HepG2 (cell line): ENCODE results near the gene OCLN. TPM values are rescaled to one million over a fixed set of nuclear protein-coding genes. Genes with fewer than 3 reads are reported as not detected.

Experiments
- ATAC-seq: fragments of 200-7000 bp; cut with Tn5 transposase; 3 replicates; pipeline ENCODE4 v1.9.1; 2020; ENCODE audit warnings: mild to moderate bottlenecking, moderate library complexity
- BruUV-seq: library from RNA; stranded (reverse); fragments of 400-500 nt; replicated peaks from 2 replicates; lab custom pipeline; 2021; lab: Mats Ljungman, UMichigan
- CTCF ChIA-PET: fragments of 300-600 bp; formaldehyde crosslinking; extraction: SDS; loops from one replicate; lab custom pipeline; 2021; ENCODE audit warnings: low total read pairs, inconsistent platforms, low intra/inter-chr PET ratio; lab: Yijun Ruan, JAX
- POLR2A ChIA-PET: fragments of 350-600 bp; sonication (Branson Sonifier 250); formaldehyde crosslinking; loops from one replicate; lab custom pipeline; 2020; ENCODE audit warnings: antibody characterized with exemption, inconsistent platforms; lab: Yijun Ruan, JAX
- DNase-seq: peaks from one replicate; pipeline ENCODE4 v3.0.0-alpha.2; 2015; ENCODE audit warnings: low spot score
- FAIRE-seq: peaks from 3 replicates; lab custom pipeline; 2011; peaks lifted over from hg19 to GRCh38; lab: Jason Lieb, UNC
- H2AFZ ChIP-seq: one replicate; pipeline ENCODE4 v1.6.1; 2011; ENCODE audit warnings: low read length, inconsistent platforms
- H3K27ac ChIP-seq: fragments of 300-600 bp; 3 replicates; pipeline ENCODE4 v1.8.0; 2011; ENCODE audit warnings: mixed run types, mild to moderate bottlenecking, mixed read lengths, low read length, inconsistent platforms; ENCODE audit not compliant: insufficient read depth; ENCODE audit errors: extremely low read length
- H3K27me3 ChIP-seq, 2 experiments: fragments of 200-600 bp in 1 of 2; 2 replicates in 1 of 2; 3 replicates in 1 of 2; pipeline versions ENCODE4 v1.6.0 to v1.8.0; 2011; ENCODE audit warnings: low read length in 2 of 2, mild to moderate bottlenecking in 2 of 2, moderate library complexity in 2 of 2, inconsistent platforms in 1 of 2; ENCODE audit not compliant: insufficient read depth in 2 of 2, control insufficient read depth in 1 of 2
- H3K36me3 ChIP-seq, 2 experiments: fragments of 200-600 bp in 1 of 2; replicated peaks in 1 of 2; 2 replicates in 1 of 2; 3 replicates in 1 of 2; pipeline versions ENCODE4 v1.5.1 to v1.8.0; 2011; ENCODE audit warnings: low read length in 2 of 2, inconsistent platforms in 1 of 2; ENCODE audit not compliant: insufficient read depth in 2 of 2, control insufficient read depth in 1 of 2
- H3K4me1 ChIP-seq: 2 replicates; pipeline ENCODE4 v1.5.1; 2012; ENCODE audit warnings: low read length, inconsistent platforms; ENCODE audit not compliant: insufficient read depth
- H3K4me2 ChIP-seq: 2 replicates; pipeline ENCODE4 v1.6.0; 2011; ENCODE audit warnings: low read depth, low read length, inconsistent platforms
- H3K4me3 ChIP-seq, 3 experiments: fragments of 200-600 bp in 1 of 3; sonication (generic), shearing (Covaris generic) in 1 of 3; replicated peaks in 1 of 3; 2 replicates each; pipeline ENCODE4 v1.5.1; 2011 to 2016; ENCODE audit warnings: low read length in 3 of 3, inconsistent platforms in 2 of 3, low read depth in 2 of 3, mild to moderate bottlenecking in 2 of 3, control low read depth in 1 of 3, mixed read lengths in 1 of 3; ENCODE audit not compliant: insufficient read depth in 1 of 3
- H3K79me2 ChIP-seq: one replicate; pipeline ENCODE4 v1.6.1; 2011; ENCODE audit warnings: low read length, inconsistent platforms; ENCODE audit not compliant: insufficient read depth
- H3K9ac ChIP-seq: 2 replicates; pipeline ENCODE4 v1.6.0; 2011; ENCODE audit warnings: mild to moderate bottlenecking, low read depth, low read length, inconsistent platforms; ENCODE audit not compliant: insufficient read depth
- H3K9me3 ChIP-seq: 2 replicates; pipeline ENCODE4 v1.5.1; 2012; ENCODE audit warnings: mild to moderate bottlenecking, low read length
- H4K20me1 ChIP-seq: 2 replicates; pipeline ENCODE4 v1.6.0; 2011; ENCODE audit warnings: inconsistent platforms, mild to moderate bottlenecking, low read length, moderate library complexity; ENCODE audit not compliant: insufficient read depth
- EP300 ChIP-seq, 3 experiments: sonication (generic) in 1 of 3; formaldehyde crosslinking in 1 of 3; IDR thresholded peaks; 2 replicates each; pipeline versions ENCODE4 v1.5.1 to v1.6.1; 2011 to 2020; ENCODE audit warnings: low read depth in 2 of 3, low read length in 2 of 3, borderline replicate concordance in 1 of 3, improper control_type of control experiment in 1 of 3, mild to moderate bottlenecking in 1 of 3, missing genetic modification reagents in 1 of 3, moderate library complexity in 1 of 3
- GABPA ChIP-seq, 2 experiments: IDR thresholded peaks; 2 replicates each; pipeline ENCODE4 v1.6.1; 2011 to 2016; ENCODE audit warnings: low read depth in 2 of 2, low read length in 1 of 2, missing biosample characterization in 1 of 2, missing genetic modification characterization in 1 of 2
- HNRNPUL1 ChIP-seq: fragments of 200-400 bp; formaldehyde crosslinking; IDR thresholded peaks from 2 replicates; pipeline ENCODE4 v1.6.1; 2017; ENCODE audit warnings: low read depth, mild to moderate bottlenecking, low read length, moderate library complexity
- KAT7 ChIP-seq: IDR thresholded peaks from 2 replicates; pipeline ENCODE4 v1.6.1; 2018; ENCODE audit warnings: borderline replicate concordance, missing compliant biosample characterization
- KMT2A ChIP-seq: sonication (generic); formaldehyde crosslinking; IDR thresholded peaks from 2 replicates; pipeline ENCODE4 v1.4.0; 2020; ENCODE audit warnings: missing genetic modification reagents
- MXD4 ChIP-seq: IDR thresholded peaks from 2 replicates; pipeline ENCODE4 v1.6.1; 2016; ENCODE audit warnings: mild to moderate bottlenecking, missing biosample characterization, missing genetic modification reagents
- NCOA2 ChIP-seq: sonication (generic); formaldehyde crosslinking; IDR thresholded peaks from 2 replicates; pipeline ENCODE4 v1.8.0; 2022; ENCODE audit warnings: inconsistent platforms
- NRL ChIP-seq: sonication (generic); formaldehyde crosslinking; IDR thresholded peaks from 2 replicates; pipeline ENCODE4 v1.5.0; 2020; ENCODE audit warnings: missing genetic modification reagents, mild to moderate bottlenecking, moderate library complexity, borderline replicate concordance
- PITX1 ChIP-seq: sonication (generic); formaldehyde crosslinking; IDR thresholded peaks from 2 replicates; pipeline ENCODE4 v1.5.1; 2020; ENCODE audit warnings: mild to moderate bottlenecking, missing genetic modification reagents
- RXRB ChIP-seq: IDR thresholded peaks from 2 replicates; pipeline ENCODE4 v1.6.1; 2016; ENCODE audit warnings: borderline replicate concordance, missing genetic modification reagents, missing compliant biosample characterization
- SALL2 ChIP-seq: sonication (generic); formaldehyde crosslinking; IDR thresholded peaks from 2 replicates; pipeline ENCODE4 v1.8.1; 2023; ENCODE audit warnings: mild to moderate bottlenecking, missing genetic modification reagents, inconsistent platforms
- SAP130 ChIP-seq: IDR thresholded peaks from 2 replicates; pipeline ENCODE4 v1.6.1; 2016; ENCODE audit warnings: low read depth
- SUZ12 ChIP-seq: fragments of 150-350 bp; IDR thresholded peaks from 2 replicates; pipeline ENCODE4 v1.6.1; 2014; ENCODE audit warnings: low read depth, low read length
- ZMYM4 ChIP-seq: sonication (generic); formaldehyde crosslinking; IDR thresholded peaks from 2 replicates; pipeline ENCODE4 v1.8.1; 2023; ENCODE audit warnings: mild to moderate bottlenecking, missing genetic modification reagents
- ZNF12 ChIP-seq: sonication (generic); formaldehyde crosslinking; IDR thresholded peaks from 2 replicates; pipeline ENCODE4 v1.5.0; 2020; ENCODE audit warnings: missing genetic modification reagents
- ZNF460 ChIP-seq: sonication (generic); formaldehyde crosslinking; IDR thresholded peaks from 2 replicates; pipeline ENCODE4 v1.5.1; 2020; ENCODE audit warnings: missing genetic modification reagents, mild to moderate bottlenecking, borderline replicate concordance
- ZNF562 ChIP-seq: sonication (generic); formaldehyde crosslinking; IDR thresholded peaks from 2 replicates; pipeline ENCODE4 v1.8.0; 2022; ENCODE audit warnings: missing genetic modification reagents, borderline replicate concordance
- WGBS: methylation state at CpG from one replicate; pipeline ENCODE4 v1.1.6; 2017; ENCODE audit warnings: low lambda C conversion rate; 5-methylcytosine and 5-hydroxymethylcytosine counted together
- in situ Hi-C: cut with HindIII; loops from 2 replicates; pipeline ENCODE4 v1.10.0; 2017; ENCODE audit warnings: low pct_unique_long_range_greater_than_20kb; ENCODE audit not compliant: extremely low pct_ligation_motif_present
- intact Hi-C: fragments of 100-400 bp; cut with micrococcal nuclease; formaldehyde crosslinking; loops from one replicate; pipeline ENCODE4 v1.10.0; 2022; ENCODE audit not compliant: unreplicated experiment
- polyA plus RNA-seq, 8 experiments: library from polyadenylated mRNA; depleted of rRNA in 3 of 8; stranded (reverse) in 7 of 8; unstranded in 1 of 8; fragments of >200 nt; fragmentation: Illumina TruSeq in 4 of 8; extraction: Trizol in 4 of 8; gene quantifications; 2 replicates each; pipeline versions ENCODE4 v1.2.1 to v1.2.3, GENCODE V29; 2011 to 2016; ENCODE audit warnings: low read depth in 4 of 8, missing spikeins in 1 of 8, mixed read lengths in 1 of 8; ENCODE audit not compliant: insufficient read depth in 1 of 8
- total RNA-seq, 5 experiments: library from RNA; depleted of rRNA; stranded (reverse); fragments of >200 nt; fragmentation: Illumina TruSeq; extraction: Trizol; gene quantifications; 2 replicates each; pipeline ENCODE4 v1.2.3, GENCODE V29; 2016; ENCODE audit warnings: low read depth in 1 of 5
- TF ChIP-seq, protein P1 (sequence below): sonication (generic); formaldehyde crosslinking; conservative IDR thresholded peaks from 2 replicates; pipeline ENCODE4 v1.8.0; 2022; ENCODE audit warnings: mild to moderate bottlenecking, moderate library complexity, missing genetic modification reagents
- TF ChIP-seq, protein P2 (sequence below): sonication (generic); formaldehyde crosslinking; conservative IDR thresholded peaks from 2 replicates; pipeline ENCODE4 v1.4.0; 2020; ENCODE audit warnings: mild to moderate bottlenecking, missing genetic modification reagents, moderate library complexity

Gene OCLN
- total and polyA plus RNA-seq, 2 of the 13 experiments (the other 11 are each of a cell fraction or from before 2014, with no cell fraction given) = 24.1 to 34.8 TPM

DNA sequence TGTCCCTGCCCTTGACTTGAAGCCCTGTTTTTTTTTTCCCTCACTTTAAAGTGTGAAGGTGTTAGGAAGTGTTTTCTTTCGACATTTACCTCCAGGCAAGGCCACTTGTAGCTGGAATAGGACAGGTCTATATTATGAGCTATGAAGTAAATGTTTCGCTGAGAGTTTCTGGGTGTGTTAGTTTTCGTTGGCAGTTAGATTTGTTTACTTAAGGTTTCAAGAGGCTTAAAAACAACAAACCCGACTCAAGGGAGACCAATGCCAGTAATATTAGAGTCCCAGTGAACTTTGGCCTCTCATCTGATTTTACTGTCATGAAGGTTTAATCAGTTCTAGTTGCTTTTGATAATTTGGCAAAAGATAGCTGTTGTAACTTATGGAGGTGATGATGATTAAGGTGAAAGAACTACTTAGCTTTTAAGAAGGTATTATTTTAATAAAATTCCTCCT, 25.2 kb downstream of the OCLN start:
- in situ Hi-C loops = no loop called here
- POLR2A ChIA-PET = interaction anchor here (0.8 to 3.4 kb wide), 8 partner anchors 12 to 424 kb away, joined by 3 to 12 read pairs (median 4); partner anchors contain the start of genes AK6, GTF2H2C, OCLN and RAD17
- Histone ChIP-seq H3K79me2 (peaks cover 6% of the 10 kb centered on the region), H3K4me3 (no peak overlapping the region; a peak in 1 of 6 replicates), H3K4me2 (peak overlapping the region; percentile 60), H4K20me1 (no peaks in the 10 kb centered on the region), H3K27ac (peak overlapping the region; percentile 59), H3K27me3 (no peaks in the 10 kb centered on the region), H3K4me1 (peaks cover 45% of the 10 kb centered on the region), H3K9ac (0 out of 2 replicates have a peak overlapping the region, but pooled peaks have one; percentile 26), H2AFZ (no peak overlapping the region), H3K36me3 (peaks cover 0 to 3% of the 10 kb centered on the region in 2 experiments; a peak in 2 of 5 replicates), H3K9me3 (no peaks in the 10 kb centered on the region)
- FAIRE-seq (peak; percentile 71), DNase-seq (peak; percentile 79), ATAC-seq (peak; percentile 83)
- CTCF ChIA-PET = no interaction called here
- WGBS = 2% methylated on average over 4 of the region's 4 CpGs
- intact Hi-C loops = no loop called here
- no TSS peak for BruUV-seq
- TF ChIP-seq ZNF562 (CRISPR knock-in tag) (no peak), NRL (no peak), MXD4 (no peak), ZNF12 (CRISPR knock-in tag) (no peak), SUZ12 (no peak), ZMYM4 (CRISPR knock-in tag) (0 out of 2 replicates have a peak, but pooled peaks have one; percentile 30), SAP130 (CRISPR knock-in tag) (peak; percentile 36; the same call in 1 of the 2 replicates), SALL2 (no peak), RXRB (peak; percentile 48; the same call in 1 of the 2 replicates), GABPA (IDR thresholded peaks at IDR 0.05; ENCODE audit: low read depth, low read length) (no peak), GABPA (CRISPR knock-in tag; IDR thresholded peaks at IDR 0.05; ENCODE audit: low read depth) (0 out of 2 replicates have a peak, but pooled peaks have one; percentile 24), ZNF460 (CRISPR knock-in tag) (no peak), KMT2A (CRISPR knock-in tag) (no peak), EP300 (IDR thresholded peaks at IDR 0.05; ENCODE audit: low read depth in 2 of 2, low read length in 2 of 2) (peak in 1 of 2 experiments; percentile 45; a peak in 1 of 4 replicates), EP300 (CRISPR knock-in tag; IDR thresholded peaks at IDR 0.05; ENCODE audit: borderline replicate concordance) (peak; percentile 16; the same call in 1 of the 2 replicates), HNRNPUL1 (no peak), PITX1 (CRISPR knock-in tag) (0 out of 2 replicates have a peak, but pooled peaks have one; percentile 33), NCOA2 (0 out of 2 replicates have a peak, but pooled peaks have one; percentile 44), KAT7 (CRISPR knock-in tag) (0 out of 2 replicates have a peak, but pooled peaks have one; percentile 33)
- TF ChIP-seq, protein P1, sequence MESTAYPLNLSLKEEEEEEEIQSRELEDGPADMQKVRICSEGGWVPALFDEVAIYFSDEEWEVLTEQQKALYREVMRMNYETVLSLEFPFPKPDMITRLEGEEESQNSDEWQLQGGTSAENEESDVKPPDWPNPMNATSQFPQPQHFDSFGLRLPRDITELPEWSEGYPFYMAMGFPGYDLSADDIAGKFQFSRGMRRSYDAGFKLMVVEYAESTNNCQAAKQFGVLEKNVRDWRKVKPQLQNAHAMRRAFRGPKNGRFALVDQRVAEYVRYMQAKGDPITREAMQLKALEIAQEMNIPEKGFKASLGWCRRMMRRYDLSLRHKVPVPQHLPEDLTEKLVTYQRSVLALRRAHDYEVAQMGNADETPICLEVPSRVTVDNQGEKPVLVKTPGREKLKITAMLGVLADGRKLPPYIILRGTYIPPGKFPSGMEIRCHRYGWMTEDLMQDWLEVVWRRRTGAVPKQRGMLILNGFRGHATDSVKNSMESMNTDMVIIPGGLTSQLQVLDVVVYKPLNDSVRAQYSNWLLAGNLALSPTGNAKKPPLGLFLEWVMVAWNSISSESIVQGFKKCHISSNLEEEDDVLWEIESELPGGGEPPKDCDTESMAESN (CRISPR knock-in tag) = no peak
- TF ChIP-seq, protein P2, sequence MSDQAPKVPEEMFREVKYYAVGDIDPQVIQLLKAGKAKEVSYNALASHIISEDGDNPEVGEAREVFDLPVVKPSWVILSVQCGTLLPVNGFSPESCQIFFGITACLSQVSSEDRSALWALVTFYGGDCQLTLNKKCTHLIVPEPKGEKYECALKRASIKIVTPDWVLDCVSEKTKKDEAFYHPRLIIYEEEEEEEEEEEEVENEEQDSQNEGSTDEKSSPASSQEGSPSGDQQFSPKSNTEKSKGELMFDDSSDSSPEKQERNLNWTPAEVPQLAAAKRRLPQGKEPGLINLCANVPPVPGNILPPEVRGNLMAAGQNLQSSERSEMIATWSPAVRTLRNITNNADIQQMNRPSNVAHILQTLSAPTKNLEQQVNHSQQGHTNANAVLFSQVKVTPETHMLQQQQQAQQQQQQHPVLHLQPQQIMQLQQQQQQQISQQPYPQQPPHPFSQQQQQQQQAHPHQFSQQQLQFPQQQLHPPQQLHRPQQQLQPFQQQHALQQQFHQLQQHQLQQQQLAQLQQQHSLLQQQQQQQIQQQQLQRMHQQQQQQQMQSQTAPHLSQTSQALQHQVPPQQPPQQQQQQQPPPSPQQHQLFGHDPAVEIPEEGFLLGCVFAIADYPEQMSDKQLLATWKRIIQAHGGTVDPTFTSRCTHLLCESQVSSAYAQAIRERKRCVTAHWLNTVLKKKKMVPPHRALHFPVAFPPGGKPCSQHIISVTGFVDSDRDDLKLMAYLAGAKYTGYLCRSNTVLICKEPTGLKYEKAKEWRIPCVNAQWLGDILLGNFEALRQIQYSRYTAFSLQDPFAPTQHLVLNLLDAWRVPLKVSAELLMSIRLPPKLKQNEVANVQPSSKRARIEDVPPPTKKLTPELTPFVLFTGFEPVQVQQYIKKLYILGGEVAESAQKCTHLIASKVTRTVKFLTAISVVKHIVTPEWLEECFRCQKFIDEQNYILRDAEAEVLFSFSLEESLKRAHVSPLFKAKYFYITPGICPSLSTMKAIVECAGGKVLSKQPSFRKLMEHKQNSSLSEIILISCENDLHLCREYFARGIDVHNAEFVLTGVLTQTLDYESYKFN (CRISPR knock-in tag) = peak; percentile 77
